ENCODE measurements around the gene ALDH7A1. TPM values are rescaled to one million over a fixed set of nuclear protein-coding genes. Genes with fewer than 3 reads are reported as not detected.

Gene ALDH7A1
- total RNA-seq, 1 experiment from 2014 or later = 148 TPM

DNA sequence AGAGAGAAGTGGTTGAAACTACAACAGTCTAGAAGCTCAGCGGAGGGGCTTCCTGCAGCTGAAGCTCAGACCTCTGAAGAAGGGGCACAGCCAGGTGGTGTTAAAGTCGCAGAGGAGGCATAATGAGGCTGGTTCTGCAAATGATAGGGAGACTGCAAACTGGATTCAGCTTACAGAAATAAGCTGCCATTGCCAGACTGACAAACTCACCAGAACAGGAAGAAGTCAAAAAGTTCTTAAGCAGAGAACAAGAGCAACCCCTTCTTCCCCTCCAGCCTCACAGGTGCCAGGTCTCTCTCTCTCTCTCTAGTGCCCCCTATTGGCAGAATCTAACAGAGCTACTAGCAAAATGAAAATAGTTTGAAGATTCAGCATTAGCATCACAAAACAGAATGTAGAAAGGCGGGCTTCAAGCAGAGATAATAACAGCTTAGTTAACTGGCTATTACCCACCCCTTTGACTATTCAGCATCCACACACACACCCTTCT, 95.1 kb downstream of the ALDH7A1 start:
- no peak overlapping the region for H2BK20ac ChIP-seq (ENCODE audit: low read depth, low read length, poor library complexity, severe bottlenecking)
- no peaks in the 10 kb centered on the region for H3K27me3 ChIP-seq (ENCODE audit: insufficient read depth, low read length)
- peaks cover 8 to 11% of the 10 kb centered on the region in 2 experiments for H3K4me1 Mint-ChIP-seq
- H2BK15ac ChIP-seq (ENCODE audit: low read depth, low read length) = no peak overlapping the region
- H3K27ac ChIP-seq (ENCODE audit: insufficient read length, low read depth, low read length) = no peak overlapping the region
- H4K8ac ChIP-seq (replicated peaks; ENCODE audit: insufficient read length, low read depth, low read length) = no peak overlapping the region
- no peak overlapping the region for H4K91ac ChIP-seq (ENCODE audit: insufficient read length, low read depth, low read length)
- TF ChIP-seq, protein P1, sequence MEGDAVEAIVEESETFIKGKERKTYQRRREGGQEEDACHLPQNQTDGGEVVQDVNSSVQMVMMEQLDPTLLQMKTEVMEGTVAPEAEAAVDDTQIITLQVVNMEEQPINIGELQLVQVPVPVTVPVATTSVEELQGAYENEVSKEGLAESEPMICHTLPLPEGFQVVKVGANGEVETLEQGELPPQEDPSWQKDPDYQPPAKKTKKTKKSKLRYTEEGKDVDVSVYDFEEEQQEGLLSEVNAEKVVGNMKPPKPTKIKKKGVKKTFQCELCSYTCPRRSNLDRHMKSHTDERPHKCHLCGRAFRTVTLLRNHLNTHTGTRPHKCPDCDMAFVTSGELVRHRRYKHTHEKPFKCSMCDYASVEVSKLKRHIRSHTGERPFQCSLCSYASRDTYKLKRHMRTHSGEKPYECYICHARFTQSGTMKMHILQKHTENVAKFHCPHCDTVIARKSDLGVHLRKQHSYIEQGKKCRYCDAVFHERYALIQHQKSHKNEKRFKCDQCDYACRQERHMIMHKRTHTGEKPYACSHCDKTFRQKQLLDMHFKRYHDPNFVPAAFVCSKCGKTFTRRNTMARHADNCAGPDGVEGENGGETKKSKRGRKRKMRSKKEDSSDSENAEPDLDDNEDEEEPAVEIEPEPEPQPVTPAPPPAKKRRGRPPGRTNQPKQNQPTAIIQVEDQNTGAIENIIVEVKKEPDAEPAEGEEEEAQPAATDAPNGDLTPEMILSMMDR (conservative IDR thresholded peaks at IDR 0.05) = peak; percentile 84
- H3K4me3 Mint-ChIP-seq = no peak overlapping the region; a peak in 1 of 5 replicates
- no peak overlapping the region for H2BK5ac ChIP-seq (ENCODE audit: insufficient read length, low read length)
- H3K27me3 Mint-ChIP-seq (ENCODE audit: low read depth) = no peaks in the 10 kb centered on the region
- no peak overlapping the region for H3K4me2 ChIP-seq (ENCODE audit: insufficient read depth, insufficient read length, low read length)
- no peaks in the 10 kb centered on the region for H3K4me1 ChIP-seq (ENCODE audit: insufficient read depth, low read length)
- no peak overlapping the region for H4K5ac ChIP-seq (ENCODE audit: insufficient read length, low read depth, low read length)
- no peak overlapping the region for H3K4ac ChIP-seq (ENCODE audit: low read depth, low read length)
- H3K27ac Mint-ChIP-seq = no peak overlapping the region; a peak in 1 of 7 replicates
- no peaks in the 10 kb centered on the region for H3K9me3 ChIP-seq (ENCODE audit: control insufficient read depth, low read depth, low read length)
- no CpG with 5 or more reads among the region's 3 CpGs for WGBS (ENCODE audit: extremely low coverage, insufficient read length, low lambda C conversion rate)
- no peak overlapping the region for H3K56ac ChIP-seq (ENCODE audit: insufficient read length, low read depth, low read length)
- H3K14ac ChIP-seq (ENCODE audit: insufficient read depth, low read length) = no peak overlapping the region
- no peaks in the 10 kb centered on the region for H3K79me1 ChIP-seq (ENCODE audit: insufficient read depth, low read depth, low read length, poor library complexity, severe bottlenecking)
- H2AK5ac ChIP-seq (ENCODE audit: insufficient read length, low read length) = no peak overlapping the region
- H3K79me2 ChIP-seq (ENCODE audit: insufficient read depth, low read length) = no peaks in the 10 kb centered on the region
- no peak overlapping the region for H3K23ac ChIP-seq (ENCODE audit: insufficient read length, low read depth, low read length)
- peak; percentile 45 for DNase-seq
- no peak overlapping the region for H2BK12ac ChIP-seq (ENCODE audit: insufficient read length, low read depth, low read length)
- H3K23me2 ChIP-seq (ENCODE audit: insufficient read length, low read depth, low read length, poor library complexity, severe bottlenecking) = no peaks in the 10 kb centered on the region
- H2BK120ac ChIP-seq (ENCODE audit: low read depth, low read length, poor library complexity, severe bottlenecking) = no peak overlapping the region
- H2AFZ ChIP-seq (ENCODE audit: low read length) = no peak overlapping the region
- no peaks in the 10 kb centered on the region for H3K9me3 Mint-ChIP-seq
- H4K20me1 ChIP-seq (ENCODE audit: control insufficient read depth, insufficient read depth, insufficient read length) = no peaks in the 10 kb centered on the region
- H3K18ac ChIP-seq (ENCODE audit: insufficient read length, low read depth, low read length) = no peak overlapping the region
- no peak overlapping the region for H3K9ac ChIP-seq (ENCODE audit: extremely low read depth, insufficient read length, low read length)
- H3K36me3 Mint-ChIP-seq (ENCODE audit: insufficient read depth in 1 of 3, low read depth in 3 of 3) = no peaks in the 10 kb centered on the region
- H3T11ph ChIP-seq (ENCODE audit: low read length) = no peak overlapping the region
